Measurements from ENCODE around the gene LCE1E. TPM values are rescaled to one million over a fixed set of nuclear protein-coding genes. Genes with fewer than 3 reads are reported as not detected.

The LCE1E gene
- total RNA-seq, 1 donor from 2014 or later: not detected

DNA sequence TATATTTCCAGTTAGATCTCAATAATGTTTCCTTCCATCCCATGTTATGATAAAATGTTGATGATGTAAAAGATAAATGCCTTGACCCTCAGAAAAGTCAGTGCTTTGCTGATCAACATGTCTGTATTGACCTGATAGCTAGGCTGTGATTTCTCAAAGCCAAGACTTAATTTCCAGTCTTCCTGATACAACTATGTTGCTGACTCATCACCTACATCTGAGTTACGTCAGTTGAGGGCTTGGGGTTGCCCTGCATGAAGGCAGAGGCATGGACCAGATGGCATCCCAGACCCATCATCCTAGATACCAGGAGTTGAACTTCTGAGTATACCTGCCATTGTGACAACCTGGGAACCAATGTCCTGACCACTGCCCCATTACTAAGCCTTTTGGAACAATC, 15.3 kb downstream of the LCE1E start:
- H3K27me3 ChIP-seq (ENCODE audit: insufficient read depth, low read length): no peaks in the 10 kb centered on the region
- H3K27ac ChIP-seq (ENCODE audit: low read depth, low read length): no peak overlapping the region
- no peak for TF ChIP-seq EZH2 (IDR thresholded peaks at IDR 0.05; ENCODE audit: insufficient read depth, low read length)
- TF ChIP-seq, protein P1, sequence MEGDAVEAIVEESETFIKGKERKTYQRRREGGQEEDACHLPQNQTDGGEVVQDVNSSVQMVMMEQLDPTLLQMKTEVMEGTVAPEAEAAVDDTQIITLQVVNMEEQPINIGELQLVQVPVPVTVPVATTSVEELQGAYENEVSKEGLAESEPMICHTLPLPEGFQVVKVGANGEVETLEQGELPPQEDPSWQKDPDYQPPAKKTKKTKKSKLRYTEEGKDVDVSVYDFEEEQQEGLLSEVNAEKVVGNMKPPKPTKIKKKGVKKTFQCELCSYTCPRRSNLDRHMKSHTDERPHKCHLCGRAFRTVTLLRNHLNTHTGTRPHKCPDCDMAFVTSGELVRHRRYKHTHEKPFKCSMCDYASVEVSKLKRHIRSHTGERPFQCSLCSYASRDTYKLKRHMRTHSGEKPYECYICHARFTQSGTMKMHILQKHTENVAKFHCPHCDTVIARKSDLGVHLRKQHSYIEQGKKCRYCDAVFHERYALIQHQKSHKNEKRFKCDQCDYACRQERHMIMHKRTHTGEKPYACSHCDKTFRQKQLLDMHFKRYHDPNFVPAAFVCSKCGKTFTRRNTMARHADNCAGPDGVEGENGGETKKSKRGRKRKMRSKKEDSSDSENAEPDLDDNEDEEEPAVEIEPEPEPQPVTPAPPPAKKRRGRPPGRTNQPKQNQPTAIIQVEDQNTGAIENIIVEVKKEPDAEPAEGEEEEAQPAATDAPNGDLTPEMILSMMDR (IDR thresholded peaks at IDR 0.05; ENCODE audit: insufficient read depth, low read depth, low read length): no peak
- DNase-seq (ENCODE audit: low read depth) (no peak), FAIRE-seq (no peak)
- Mint-ChIP-seq H3K9me3 (ENCODE audit: unreplicated experiment) (no peaks in the 10 kb centered on the region), H3K36me3 (ENCODE audit: low read depth, unreplicated experiment) (no peaks in the 10 kb centered on the region), H3K27me3 (ENCODE audit: low read depth, unreplicated experiment) (peaks cover 2% of the 10 kb centered on the region), H3K4me3 (ENCODE audit: unreplicated experiment) (no peak overlapping the region), H3K4me1 (ENCODE audit: low read depth, unreplicated experiment) (no peaks in the 10 kb centered on the region), H3K27ac (ENCODE audit: unreplicated experiment) (no peak overlapping the region)
- H2AFZ ChIP-seq (ENCODE audit: low read depth, low read length): no peak overlapping the region
- no peak overlapping the region for H3K9ac ChIP-seq (ENCODE audit: low read length)
- H3K4me1 ChIP-seq (ENCODE audit: insufficient read depth, low read length): no peaks in the 10 kb centered on the region
- H3K36me3 ChIP-seq (ENCODE audit: insufficient read depth, low read length): no peaks in the 10 kb centered on the region
- no peak overlapping the region for H3K4me2 ChIP-seq (ENCODE audit: low read length)
- H3K79me2 ChIP-seq (ENCODE audit: insufficient read depth, low read length): no peaks in the 10 kb centered on the region
- no peak overlapping the region for H3K4me3 ChIP-seq (ENCODE audit: insufficient read depth, low read depth, low read length)
- H3K9me3 ChIP-seq (ENCODE audit: insufficient read depth, low read depth, low read length): no peaks in the 10 kb centered on the region
- H4K20me1 ChIP-seq (ENCODE audit: insufficient read depth, low read length): no peaks in the 10 kb centered on the region

- Histone ChIP-seq H3K4me2 (ENCODE audit: low read length) (no peak within 1 kb of the TSS), H3K4me3 (ENCODE audit: insufficient read depth, low read depth, low read length) (no peak within 1 kb of the TSS), H3K4me1 (ENCODE audit: insufficient read depth, low read length) (no peaks in the 10 kb centered on the region), H4K20me1 (ENCODE audit: insufficient read depth, low read length) (no peaks in the 10 kb centered on the region), H3K36me3 (ENCODE audit: insufficient read depth, low read length) (no peaks in the 10 kb centered on the region), H3K27me3 (ENCODE audit: insufficient read depth, low read length) (no peaks in the 10 kb centered on the region), H2AFZ (ENCODE audit: low read depth, low read length) (no peak within 1 kb of the TSS), H3K27ac (ENCODE audit: low read depth, low read length) (no peak within 1 kb of the TSS), H3K79me2 (ENCODE audit: insufficient read depth, low read length) (no peaks in the 10 kb centered on the region), H3K9ac (ENCODE audit: low read length) (no peak within 1 kb of the TSS), H3K9me3 (ENCODE audit: insufficient read depth, low read depth, low read length) (no peaks in the 10 kb centered on the region)
- H3K27ac Mint-ChIP-seq (ENCODE audit: unreplicated experiment): no peak within 1 kb of the TSS
- TF ChIP-seq, protein P1 (IDR thresholded peaks at IDR 0.05; ENCODE audit: insufficient read depth, low read depth, low read length): no peak
- TF ChIP-seq EZH2 (IDR thresholded peaks at IDR 0.05; ENCODE audit: insufficient read depth, low read length): no peak
- no peak within 1 kb of the TSS for H3K4me3 Mint-ChIP-seq (ENCODE audit: unreplicated experiment)
- FAIRE-seq: no peak
- DNase-seq (ENCODE audit: low read depth): no peak
- peaks cover 5% of the 10 kb centered on the region for H3K27me3 Mint-ChIP-seq (ENCODE audit: low read depth, unreplicated experiment)
- no peaks in the 10 kb centered on the region for H3K4me1 Mint-ChIP-seq (ENCODE audit: low read depth, unreplicated experiment)
- H3K9me3 Mint-ChIP-seq (ENCODE audit: unreplicated experiment): no peaks in the 10 kb centered on the region
- H3K36me3 Mint-ChIP-seq (ENCODE audit: low read depth, unreplicated experiment): no peaks in the 10 kb centered on the region
Measured at GRCh38 chr1:152806576-152806975, 20.5 kb downstream of the LCE1E start, which contains the start of gene LCE1C. TSS of gene LCE1C (minus strand) at chr1:152806651. CDS start at chr1:152805478, 1,173 bp downstream.

GRCh38 chr1:152811050-152811449, 25.0 kb downstream of the LCE1E start:
- Histone ChIP-seq H3K4me2 (ENCODE audit: low read length) (no peak overlapping the region), H3K27ac (ENCODE audit: low read depth, low read length) (no peak overlapping the region), H3K4me1 (ENCODE audit: insufficient read depth, low read length) (no peaks in the 10 kb centered on the region), H4K20me1 (ENCODE audit: insufficient read depth, low read length) (no peaks in the 10 kb centered on the region), H3K9ac (ENCODE audit: low read length) (no peak overlapping the region), H3K36me3 (ENCODE audit: insufficient read depth, low read length) (no peaks in the 10 kb centered on the region), H3K27me3 (ENCODE audit: insufficient read depth, low read length) (no peaks in the 10 kb centered on the region), H2AFZ (ENCODE audit: low read depth, low read length) (no peak overlapping the region), H3K4me3 (ENCODE audit: insufficient read depth, low read depth, low read length) (no peak overlapping the region), H3K79me2 (ENCODE audit: insufficient read depth, low read length) (no peaks in the 10 kb centered on the region), H3K9me3 (ENCODE audit: insufficient read depth, low read depth, low read length) (no peaks in the 10 kb centered on the region)
- peaks cover 9% of the 10 kb centered on the region for H3K27me3 Mint-ChIP-seq (ENCODE audit: low read depth, unreplicated experiment)
- TF ChIP-seq EZH2 (IDR thresholded peaks at IDR 0.05; ENCODE audit: insufficient read depth, low read length): no peak
- TF ChIP-seq, protein P1 (IDR thresholded peaks at IDR 0.05; ENCODE audit: insufficient read depth, low read depth, low read length): no peak
- no peaks in the 10 kb centered on the region for H3K9me3 Mint-ChIP-seq (ENCODE audit: unreplicated experiment)
- H3K4me3 Mint-ChIP-seq (ENCODE audit: unreplicated experiment): no peak overlapping the region
- DNase-seq (ENCODE audit: low read depth) (no peak), FAIRE-seq (no peak)
- H3K36me3 Mint-ChIP-seq (ENCODE audit: low read depth, unreplicated experiment): no peaks in the 10 kb centered on the region
- no peaks in the 10 kb centered on the region for H3K4me1 Mint-ChIP-seq (ENCODE audit: low read depth, unreplicated experiment)
- H3K27ac Mint-ChIP-seq (ENCODE audit: unreplicated experiment): no peak overlapping the region
